Stomach (tissue), 4 donors: ENCODE measurements around the gene LCK.

ENCODE experiments used
- CTCF ChIP-seq, 7 experiments: fragments of 450-650 bp in 4 of 7; fragments of 200-600 bp in 3 of 7; sonication (generic) in 3 of 7; IDR thresholded peaks; one replicate each; pipeline ENCODE4 v1.5.1; 2016 to 2019; ENCODE audit warnings: antibody characterized with exemption in 7 of 7, control low read depth in 2 of 7, mild to moderate bottlenecking in 1 of 7
- POLR2A ChIP-seq, 4 donors: fragments of 450-650 bp; IDR thresholded peaks; one replicate each; pipeline ENCODE4 v1.6.1; 2016; ENCODE audit warnings: antibody characterized with exemption in 4 of 4, control low read depth in 2 of 4, mild to moderate bottlenecking in 1 of 4, moderate library complexity in 1 of 4
- POLR2AphosphoS5 ChIP-seq, 3 donors: sonication (generic); formaldehyde crosslinking; IDR thresholded peaks; one replicate each; pipeline ENCODE4 v1.6.1; 2016; ENCODE audit warnings: antibody characterized with exemption in 3 of 3

- TF ChIP-seq CTCF (IDR thresholded peaks at IDR 0.05) = no peak
- no peak for TF ChIP-seq POLR2A (IDR thresholded peaks at IDR 0.05)
- peak; percentile 22 to 81 (median 80) for TF ChIP-seq POLR2AphosphoS5 (IDR thresholded peaks at IDR 0.05)
These were observed 40.9 kb downstream of the LCK start, which contains the start of gene HDAC1 for GRCh38 chr1:32291708-32292538.
